ENCODE data around the gene ERP27.

Gene ERP27

GRCh38 chr12:14900521-14901227 lies 37.7 kb downstream of the ERP27 start:
- no peak for DNase-seq

GRCh38 chr12:14896521-14897169 lies 41.7 kb downstream of the ERP27 start:
- no peak for DNase-seq

- no peak for DNase-seq
Observed at GRCh38 chr12:14893506-14894250, 44.7 kb downstream of the ERP27 start.

- DNase-seq: no peak
Observed at GRCh38 chr12:14892726-14893505, 45.4 kb downstream of the ERP27 start.

- DNase-seq: no peak
Observed at GRCh38 chr12:14890701-14891100, 47.6 kb downstream of the ERP27 start.

DNA sequence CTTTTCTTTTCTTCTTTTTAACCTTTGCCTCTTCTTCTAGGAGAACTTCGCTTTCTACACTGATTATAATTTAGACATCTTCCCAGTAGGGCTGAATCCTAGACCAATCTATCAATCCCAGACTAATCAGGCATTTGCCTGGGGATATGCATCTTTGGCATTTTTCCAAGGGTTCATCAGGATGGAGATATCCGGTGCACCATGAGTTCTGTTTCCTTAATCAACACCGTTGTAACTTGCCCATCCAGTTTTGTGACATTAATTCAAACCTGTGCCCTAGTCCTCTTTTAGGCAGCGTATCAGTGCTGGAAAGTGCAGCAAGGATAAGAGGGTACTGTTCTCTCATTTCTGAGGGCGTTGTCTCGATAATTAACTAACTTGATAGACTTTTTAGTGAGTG lies 52.1 kb downstream of the ERP27 start:
- no peak for DNase-seq

DNA sequence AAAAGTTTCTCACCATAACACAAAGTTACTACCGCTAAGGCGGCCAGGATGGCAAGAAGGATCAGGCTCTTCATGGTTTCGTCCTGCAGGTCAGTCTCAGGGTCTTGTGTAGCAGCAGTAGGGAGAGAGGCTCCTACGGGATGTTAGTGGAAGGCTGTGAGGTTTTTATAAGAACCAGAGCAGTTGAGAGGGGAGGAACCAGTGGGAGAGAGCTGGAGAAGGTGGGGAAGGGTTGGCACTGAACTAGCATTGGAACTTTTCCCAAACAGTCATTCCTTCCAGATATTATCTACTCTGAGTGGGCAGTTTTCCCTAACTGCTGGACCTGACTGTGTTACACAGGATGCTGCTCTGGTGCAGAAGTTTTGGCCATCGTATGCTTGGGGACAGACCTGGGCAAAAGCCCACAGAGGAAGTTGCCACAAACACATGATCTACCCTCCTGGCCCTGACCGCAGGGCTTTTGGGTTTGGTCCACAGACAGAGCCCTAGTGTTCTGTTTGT lies 52.6 kb downstream of the ERP27 start, which contains the start of gene MGP:
Gene MGP, minus strand, starts transcription at position 137 of the 504 bp plus-strand sequence. Its CDS starts 63 bp downstream, at position 74.
- no peak for DNase-seq

- peak; percentile 46 to 58 for DNase-seq
Observed at GRCh38 chr12:14884458-14884878, 53.9 kb downstream of the ERP27 start.

- no peak for DNase-seq
Observed at GRCh38 chr12:14883686-14884085, 54.7 kb downstream of the ERP27 start.

DNA sequence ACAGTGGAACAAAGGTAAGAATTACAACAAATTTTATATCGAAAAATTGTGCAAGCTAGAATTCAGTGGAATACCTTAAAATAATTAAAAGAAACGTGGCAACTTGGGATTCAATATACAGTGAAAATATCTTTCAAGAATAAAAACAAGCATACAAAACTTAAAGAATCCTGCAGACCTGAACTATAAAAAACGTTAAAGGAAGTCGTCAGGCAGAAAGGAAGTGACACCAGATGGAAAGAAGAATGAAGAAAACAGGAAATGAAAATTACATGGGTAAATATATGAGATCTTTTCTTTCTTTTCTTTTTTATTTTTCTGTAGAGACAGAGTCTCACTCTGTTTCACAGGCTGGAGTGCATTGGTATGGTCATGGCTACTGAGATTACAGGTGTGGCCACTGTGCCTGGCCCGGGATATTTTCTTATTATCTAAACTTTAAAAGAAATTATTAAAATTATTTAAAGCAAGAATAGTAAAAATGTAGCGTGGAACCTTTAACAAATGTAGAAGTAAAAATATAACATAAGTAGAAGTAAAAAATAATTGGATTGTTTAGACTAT lies 57.4 kb downstream of the ERP27 start:
- no peak for DNase-seq

- no peak for DNase-seq
Observed at GRCh38 chr12:14879222-14879933, 59.0 kb downstream of the ERP27 start.

- no peak for DNase-seq
Observed at GRCh38 chr12:14878488-14878887, 59.8 kb downstream of the ERP27 start.

DNA sequence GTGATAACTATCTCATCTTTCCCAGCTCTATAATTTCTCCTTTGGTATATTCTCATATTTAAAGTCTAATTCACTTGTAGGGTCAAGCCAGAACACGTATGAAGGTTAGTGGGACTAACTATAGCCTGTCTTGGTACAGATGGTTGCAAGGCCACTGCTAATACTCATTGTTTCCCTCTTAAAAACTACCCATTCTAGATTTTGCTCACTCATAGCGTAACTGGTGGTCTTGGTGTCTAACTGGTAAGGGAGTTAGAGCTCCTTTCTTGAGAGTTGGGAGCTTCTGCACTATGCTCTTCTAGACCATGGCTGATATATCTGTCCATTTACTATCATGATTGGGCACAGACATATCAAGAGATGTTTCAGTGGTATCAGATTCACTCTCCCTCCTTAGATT lies 61.5 kb downstream of the ERP27 start:
- DNase-seq: no peak

- no peak for DNase-seq
Observed at GRCh38 chr12:14874882-14875281, 63.5 kb downstream of the ERP27 start.

DNA sequence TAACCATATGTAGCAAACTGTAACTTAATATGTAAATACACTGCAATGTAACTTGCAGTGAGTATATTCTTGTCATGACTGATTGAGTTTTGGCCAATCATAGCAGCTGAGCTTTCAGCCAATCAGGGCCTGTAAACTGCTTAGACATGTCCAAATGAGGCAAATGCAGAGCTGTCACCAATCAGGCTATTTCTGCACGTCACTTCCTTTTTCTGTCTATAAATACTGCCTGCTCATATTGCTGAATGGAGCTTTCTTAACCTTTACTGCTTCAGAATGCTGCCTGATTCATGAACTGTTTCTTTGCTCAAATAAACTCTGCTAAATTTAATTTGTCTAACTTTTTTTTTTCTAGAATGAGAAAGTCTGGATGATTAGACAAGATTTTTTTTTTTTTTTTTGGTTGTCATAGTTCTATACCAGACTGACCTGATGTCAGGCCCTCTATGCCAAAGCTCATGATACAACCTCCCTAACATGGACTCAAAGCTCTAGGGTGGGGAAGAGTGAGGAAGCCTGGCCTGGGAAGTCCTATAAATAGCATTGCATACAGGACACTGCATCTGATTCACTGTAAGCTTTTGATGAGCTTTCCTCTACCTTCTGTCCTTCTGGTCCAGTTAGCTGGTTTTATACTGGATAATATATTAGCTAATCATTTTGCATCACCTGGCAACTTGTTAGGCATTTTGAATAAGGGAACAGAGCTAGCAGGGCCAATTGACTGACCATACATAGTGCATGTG lies 64.7 kb downstream of the ERP27 start:
- DNase-seq: peak in 1 of 2 donors; percentile 12

DNA sequence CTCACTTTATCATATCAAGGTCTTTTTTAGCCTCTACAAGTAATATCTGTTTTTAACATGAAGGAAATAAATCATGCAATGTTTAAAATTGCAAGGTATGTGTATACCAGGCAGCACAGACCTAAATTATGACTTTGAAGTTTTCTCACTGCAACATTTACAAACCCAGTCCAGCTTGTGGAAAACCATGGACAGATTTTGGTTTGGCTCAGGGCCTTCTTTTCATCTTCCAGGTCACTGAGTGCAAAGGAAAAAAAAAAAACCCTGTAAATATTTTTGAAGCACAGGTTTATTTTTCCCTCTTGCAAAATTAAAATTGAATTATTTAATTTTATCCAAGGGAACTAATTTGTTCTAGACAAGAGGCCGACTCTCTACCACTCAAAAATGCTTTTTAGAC lies 66.5 kb downstream of the ERP27 start:
- no peak for DNase-seq

- no peak for DNase-seq
Observed at GRCh38 chr12:14871247-14871646, 67.1 kb downstream of the ERP27 start.

DNA sequence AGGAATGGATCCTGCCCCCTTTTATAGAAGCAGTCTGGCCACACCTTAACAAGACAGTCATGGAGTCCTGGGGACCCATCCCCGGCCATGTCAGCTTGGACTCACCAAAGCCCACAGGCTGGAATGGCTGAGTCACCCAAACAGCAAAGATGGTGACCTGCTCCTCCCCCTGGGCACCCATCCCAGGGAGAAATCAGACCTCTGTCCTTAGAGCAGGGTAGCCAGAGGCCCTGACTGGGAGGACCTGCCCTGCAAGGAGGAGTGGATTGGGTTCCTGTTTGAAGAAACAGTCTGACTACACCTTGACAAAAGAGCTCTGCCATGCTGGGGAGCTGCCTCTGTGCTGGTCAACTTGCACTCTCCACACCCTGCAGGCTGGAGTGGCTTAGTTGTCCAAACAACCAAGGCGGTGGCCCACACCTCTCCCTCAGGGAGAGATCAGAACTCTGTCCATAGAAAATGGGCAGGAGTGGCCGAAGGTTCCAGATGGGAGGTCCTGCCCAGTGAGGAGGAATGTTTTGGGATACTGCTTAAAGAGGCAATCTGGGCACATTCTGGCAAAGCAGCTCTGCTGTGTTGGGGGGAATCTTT lies 69.3 kb downstream of the ERP27 start:
- DNase-seq: no peak
